Measurements from ENCODE around the gene TSSC4.

TSSC4 gene

GRCh38 chr11:2392241-2392959 lies 8.2 kb upstream of the TSSC4 start:
- TF ChIP-seq TAF1 (IDR thresholded peaks at IDR 0.05; ENCODE audit: borderline replicate concordance, insufficient read depth, low read length) (no peak), POLR2AphosphoS5 (IDR thresholded peaks at IDR 0.05; ENCODE audit: low read depth, low read length) (no peak), SIN3A (IDR thresholded peaks at IDR 0.05; ENCODE audit: borderline replicate concordance, insufficient read depth, low read length) (no peak), REST (IDR thresholded peaks at IDR 0.05; ENCODE audit: insufficient read depth in 1 of 2, low read depth in 2 of 2, low read length in 2 of 2) (no peak), FOXP2 (optimal IDR thresholded peaks at IDR 0.05; ENCODE audit: borderline replicate concordance, extremely low read depth, extremely low read length, insufficient read depth) (no peak)

- no peak for TF ChIP-seq SIN3A (IDR thresholded peaks at IDR 0.05; ENCODE audit: borderline replicate concordance, insufficient read depth, low read length)
- TF ChIP-seq POLR2AphosphoS5 (IDR thresholded peaks at IDR 0.05; ENCODE audit: low read depth, low read length) = no peak
- TF ChIP-seq REST (IDR thresholded peaks at IDR 0.05; ENCODE audit: insufficient read depth in 1 of 2, low read depth in 2 of 2, low read length in 2 of 2) = no peak
- no peak for TF ChIP-seq TAF1 (IDR thresholded peaks at IDR 0.05; ENCODE audit: borderline replicate concordance, insufficient read depth, low read length)
- no peak for TF ChIP-seq FOXP2 (optimal IDR thresholded peaks at IDR 0.05; ENCODE audit: borderline replicate concordance, extremely low read depth, extremely low read length, insufficient read depth)
Measured at GRCh38 chr11:2393111-2393868, 7.3 kb upstream of the TSSC4 start.

GRCh38 chr11:2393941-2394817 lies 6.4 kb upstream of the TSSC4 start:
- TF ChIP-seq TAF1 (IDR thresholded peaks at IDR 0.05; ENCODE audit: borderline replicate concordance, insufficient read depth, low read length) = no peak

- TF ChIP-seq POLR2AphosphoS5 (IDR thresholded peaks at IDR 0.05; ENCODE audit: low read depth, low read length) (no peak), SIN3A (IDR thresholded peaks at IDR 0.05; ENCODE audit: borderline replicate concordance, insufficient read depth, low read length) (no peak), FOXP2 (optimal IDR thresholded peaks at IDR 0.05; ENCODE audit: borderline replicate concordance, extremely low read depth, extremely low read length, insufficient read depth) (no peak), TAF1 (IDR thresholded peaks at IDR 0.05; ENCODE audit: borderline replicate concordance, insufficient read depth, low read length) (no peak), REST (IDR thresholded peaks at IDR 0.05; ENCODE audit: insufficient read depth in 1 of 2, low read depth in 2 of 2, low read length in 2 of 2) (no peak)
Measured at GRCh38 chr11:2394818-2395105, 5.8 kb upstream of the TSSC4 start.

- TF ChIP-seq POLR2AphosphoS5 (IDR thresholded peaks at IDR 0.05; ENCODE audit: low read depth, low read length) = no peak
Measured at GRCh38 chr11:2395211-2395730, 5.3 kb upstream of the TSSC4 start.
